Effector CD4-positive, alpha-beta T cell (primary cell): ENCODE data around the gene STK16.

Experiments used
- DNase-seq: peaks from one replicate; pipeline ENCODE4 v3.0.0-alpha.2; 2020

STK16 gene

DNA sequence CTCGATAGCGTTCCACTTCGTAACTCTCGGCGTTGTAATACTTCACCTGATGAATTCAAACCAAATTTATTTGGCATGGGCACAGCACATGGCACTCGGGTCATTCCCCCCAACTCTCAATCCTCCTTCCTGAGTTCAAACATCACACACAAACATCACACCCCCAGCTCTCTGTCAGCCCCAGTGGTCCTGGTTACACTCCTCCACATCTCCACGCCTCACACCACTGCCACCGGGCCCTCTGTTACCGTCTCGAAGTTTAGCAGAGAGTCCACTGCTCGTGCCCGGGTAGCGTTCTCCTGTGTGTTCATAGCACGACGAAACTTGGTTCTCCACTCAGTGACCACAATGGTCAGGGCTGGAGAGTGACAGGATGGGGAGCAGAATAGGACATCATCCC, 31.1 kb upstream of the STK16 start:
- DNase-seq: no peak

DNA sequence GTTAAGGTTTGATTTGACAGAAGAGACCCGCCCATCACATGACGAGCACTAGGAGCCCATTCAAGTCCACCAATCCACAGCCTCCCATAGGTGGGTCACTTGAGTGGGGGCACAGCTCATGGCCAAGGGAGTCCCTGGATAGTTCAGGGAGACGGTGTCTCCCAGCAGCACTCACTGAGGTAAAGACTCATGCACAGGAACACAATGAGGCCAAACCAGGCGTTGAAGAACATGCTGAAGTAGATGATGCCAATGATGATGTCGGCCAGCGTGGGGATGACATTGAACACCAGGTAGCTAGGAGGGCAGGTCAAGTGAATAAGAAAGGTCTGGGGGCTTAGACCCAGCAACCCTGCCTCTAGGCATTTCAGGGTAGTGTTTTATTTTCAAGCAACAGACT, 30.5 kb upstream of the STK16 start:
- no peak for DNase-seq

DNA sequence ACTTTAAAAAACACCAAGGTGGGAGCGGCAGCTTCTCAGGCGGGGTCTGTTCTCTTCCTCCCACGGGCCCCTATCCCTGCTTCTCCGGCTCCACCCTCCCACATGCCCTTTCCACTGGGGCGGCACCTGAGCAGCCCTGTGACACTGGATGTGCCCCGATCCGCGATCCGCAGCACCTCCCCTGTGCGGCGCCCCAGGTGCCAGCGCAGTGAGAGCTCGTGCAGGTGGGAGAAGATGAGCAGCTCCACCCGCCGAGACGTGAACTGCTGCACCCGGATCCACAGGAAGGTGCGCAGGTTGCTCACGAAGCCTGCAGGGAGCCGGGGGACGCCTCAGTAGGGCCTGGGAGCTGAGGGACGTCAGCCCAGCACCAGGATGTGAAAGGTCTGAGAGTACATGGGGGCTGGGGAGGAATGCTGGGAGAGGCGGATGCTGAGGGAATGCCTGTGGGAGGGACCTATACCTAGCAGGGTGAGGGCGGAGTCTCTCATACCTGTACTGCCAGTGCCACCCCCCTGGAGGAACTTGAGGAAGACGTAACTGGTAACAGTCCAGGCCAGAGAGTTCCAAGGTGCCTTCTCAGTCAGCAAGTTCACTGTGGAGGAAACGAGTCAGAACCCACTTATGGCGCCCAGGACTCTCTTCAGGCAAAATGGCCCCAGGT, 29.3 kb upstream of the STK16 start:
- DNase-seq: no peak

DNA sequence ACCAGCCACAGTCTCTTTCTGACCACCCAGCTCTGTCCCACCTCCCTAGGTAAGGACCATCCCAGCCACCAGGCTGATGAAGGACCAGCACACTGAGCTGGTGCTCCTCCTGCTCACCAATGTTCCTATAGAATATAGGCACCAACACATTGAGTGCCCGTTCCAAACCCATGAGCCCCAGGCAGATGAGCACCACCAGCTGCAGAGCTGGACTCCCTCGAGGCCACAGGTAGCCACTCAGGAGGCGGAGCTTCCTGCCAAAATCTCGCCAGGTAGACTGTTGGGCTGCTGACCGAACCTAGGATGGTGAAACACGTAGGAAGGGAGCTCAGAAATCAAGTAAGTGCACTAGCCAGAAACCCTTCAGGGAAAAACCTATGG, 28.8 kb upstream of the STK16 start:
- DNase-seq: no peak

DNA sequence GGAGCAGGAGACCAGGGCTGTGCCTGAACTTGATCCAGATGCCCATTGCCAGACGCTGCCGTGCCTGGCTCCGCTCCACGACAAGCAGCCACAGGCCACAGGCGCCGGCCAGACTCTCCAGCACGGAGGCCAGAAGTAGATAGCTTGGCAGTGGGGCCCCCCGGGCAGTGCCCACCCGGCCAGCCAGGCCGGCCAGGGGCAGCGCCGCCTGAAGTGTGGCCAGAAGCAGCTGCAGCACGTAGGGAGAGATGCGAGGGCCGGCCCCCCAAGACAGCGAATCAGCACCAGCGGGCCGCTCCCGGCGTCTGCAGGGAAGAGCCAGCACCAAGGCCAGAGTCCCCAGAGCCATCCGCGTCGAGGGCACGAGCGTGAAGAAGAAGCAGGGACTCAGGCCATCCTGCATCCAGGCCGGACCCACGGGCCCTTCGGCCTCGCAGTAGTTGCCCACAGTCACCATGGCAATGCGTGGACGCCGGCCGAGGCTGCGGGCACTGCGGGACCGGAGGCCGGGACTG, 27.0 kb upstream of the STK16 start:
- peak; percentile 17 for DNase-seq

DNA sequence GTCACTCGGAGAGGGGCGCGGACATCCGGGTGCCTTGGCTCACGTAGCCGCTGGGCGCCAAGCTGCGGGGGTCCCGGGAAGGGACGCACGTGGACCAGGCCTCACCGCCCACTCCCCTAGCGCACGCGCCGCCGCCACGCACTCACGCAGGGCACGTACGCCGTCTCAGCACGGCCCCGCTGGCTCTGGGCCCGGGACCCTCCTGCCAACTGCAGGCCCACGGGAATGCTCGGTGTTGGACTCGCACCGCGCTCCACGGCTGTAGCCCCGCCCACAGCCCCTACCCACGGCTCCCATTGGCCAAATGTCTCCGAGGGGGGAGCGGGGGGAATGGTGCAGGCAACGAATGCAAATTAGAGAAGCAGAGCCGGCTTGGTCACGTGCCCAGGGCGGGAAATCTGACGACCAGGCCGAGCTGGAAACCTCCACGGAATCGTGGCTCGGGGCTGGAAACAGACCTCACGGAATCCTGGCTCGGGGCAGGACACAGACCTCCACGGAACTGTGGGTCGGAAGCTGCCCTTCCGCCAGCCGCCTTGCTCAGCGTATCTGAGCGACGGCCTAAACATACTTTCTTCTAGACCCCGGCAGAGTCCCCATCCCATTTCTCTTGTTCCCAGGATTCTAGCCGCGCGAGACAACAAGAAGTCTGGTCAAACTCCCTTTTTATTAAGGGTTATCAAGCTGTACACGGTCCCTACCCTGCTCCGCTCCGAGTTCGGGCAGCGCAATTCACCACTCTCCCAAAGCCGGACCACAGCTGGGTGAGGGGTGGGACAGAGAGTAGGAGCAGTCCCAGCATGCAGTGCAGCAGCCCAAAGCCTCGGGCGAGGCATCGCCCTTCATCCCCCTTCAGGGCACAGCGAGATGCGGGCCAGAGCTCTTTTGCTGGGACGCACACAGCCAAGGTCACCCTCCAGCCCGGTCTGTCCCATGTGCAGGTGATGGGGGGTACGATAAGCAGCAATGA, 26.3 kb upstream of the STK16 start, which contains the start of gene ABCB6:
Gene ABCB6 (minus strand): TSS at position 227 of the 970 bp plus-strand sequence. CDS start 285 bp downstream, outside the sequence.
- DNase-seq: peak; percentile 89

GRCh38 chr2:219219784-219220532, 25.3 kb upstream of the STK16 start:
- no peak for DNase-seq

- DNase-seq: no peak
Observed at GRCh38 chr2:219220652-219221402, 24.5 kb upstream of the STK16 start.

GRCh38 chr2:219221957-219222518, 23.2 kb upstream of the STK16 start:
- DNase-seq: no peak

DNA sequence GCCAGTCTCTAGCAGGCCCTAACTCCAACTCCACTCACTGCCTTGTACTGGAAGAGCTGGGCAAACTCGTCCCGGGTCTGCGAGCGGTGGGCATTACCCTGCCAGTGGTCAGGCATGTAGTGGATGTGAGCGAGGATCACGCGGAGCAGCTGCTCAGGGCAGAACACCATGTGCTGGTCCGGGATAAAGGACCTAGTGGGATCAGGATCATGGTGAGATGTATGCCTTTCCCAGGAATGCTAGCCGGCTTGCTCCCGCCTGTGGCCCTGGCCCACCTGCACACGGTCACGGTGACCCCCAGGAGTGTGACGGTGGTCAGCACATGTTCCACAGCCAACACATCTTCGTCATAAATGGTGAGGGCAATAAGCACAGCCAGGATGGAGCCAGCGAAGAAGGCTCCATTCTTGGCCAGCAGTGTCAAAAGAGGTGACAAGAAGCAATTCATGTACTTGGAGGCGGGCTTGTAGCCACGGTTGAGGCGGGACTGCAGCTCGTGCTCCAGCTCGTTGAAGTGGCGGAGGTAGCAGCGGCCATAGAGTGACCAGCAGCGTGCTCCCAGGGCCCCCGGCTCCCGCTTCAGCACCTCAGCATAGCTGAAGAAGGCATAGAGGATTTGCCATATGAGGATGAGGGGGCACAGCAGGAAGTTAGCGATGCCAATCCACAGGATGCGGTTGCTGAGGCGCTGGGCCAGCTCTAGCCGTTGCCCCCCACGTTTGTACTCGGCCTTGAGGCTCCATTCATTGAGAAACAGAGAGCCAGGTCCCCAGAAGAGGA, 21.3 kb upstream of the STK16 start:
- DNase-seq: no peak

DNA sequence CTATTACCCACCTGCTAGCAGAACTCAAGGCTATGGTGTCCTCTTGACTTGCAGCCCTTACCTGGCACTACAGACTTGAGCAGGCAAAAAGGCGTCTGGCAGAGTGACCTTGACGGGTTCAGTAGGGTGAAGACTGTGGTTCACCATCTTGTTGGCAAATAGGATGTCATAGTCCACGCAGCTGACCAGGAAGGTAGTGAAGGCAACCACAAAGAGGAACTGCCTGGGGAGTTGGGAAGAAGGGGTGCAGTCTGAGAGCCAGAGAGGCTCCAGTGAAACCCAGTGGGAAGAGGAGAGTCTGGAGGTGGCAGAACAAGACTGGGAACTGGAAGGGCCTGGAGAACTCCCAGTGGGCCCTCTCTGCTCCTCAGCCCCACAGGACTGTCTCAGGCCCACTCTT, 19.9 kb upstream of the STK16 start:
- DNase-seq: no peak

- DNase-seq: no peak
Observed at GRCh38 chr2:219228041-219228910, 17.0 kb upstream of the STK16 start.

DNA sequence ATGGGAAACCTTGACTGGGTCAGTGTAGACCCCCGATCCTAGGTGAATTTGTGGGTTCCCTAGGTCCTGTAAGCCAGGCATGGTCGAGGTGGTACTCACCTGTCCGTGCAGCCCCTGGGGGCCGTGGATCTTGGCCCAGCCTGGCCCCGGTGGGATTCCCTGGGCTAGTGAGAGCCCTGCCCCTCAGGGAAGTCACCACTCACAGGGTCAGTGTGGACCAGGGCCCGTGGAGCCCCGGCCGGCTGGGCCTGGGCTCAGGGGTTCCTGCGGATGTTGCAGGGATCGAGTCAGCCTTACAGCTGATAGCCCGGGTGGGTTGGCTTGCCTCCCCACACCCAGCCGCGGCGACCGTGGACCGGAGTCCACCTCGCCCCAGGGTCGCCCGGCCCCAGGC, 16.4 kb upstream of the STK16 start:
- DNase-seq: no peak

DNA sequence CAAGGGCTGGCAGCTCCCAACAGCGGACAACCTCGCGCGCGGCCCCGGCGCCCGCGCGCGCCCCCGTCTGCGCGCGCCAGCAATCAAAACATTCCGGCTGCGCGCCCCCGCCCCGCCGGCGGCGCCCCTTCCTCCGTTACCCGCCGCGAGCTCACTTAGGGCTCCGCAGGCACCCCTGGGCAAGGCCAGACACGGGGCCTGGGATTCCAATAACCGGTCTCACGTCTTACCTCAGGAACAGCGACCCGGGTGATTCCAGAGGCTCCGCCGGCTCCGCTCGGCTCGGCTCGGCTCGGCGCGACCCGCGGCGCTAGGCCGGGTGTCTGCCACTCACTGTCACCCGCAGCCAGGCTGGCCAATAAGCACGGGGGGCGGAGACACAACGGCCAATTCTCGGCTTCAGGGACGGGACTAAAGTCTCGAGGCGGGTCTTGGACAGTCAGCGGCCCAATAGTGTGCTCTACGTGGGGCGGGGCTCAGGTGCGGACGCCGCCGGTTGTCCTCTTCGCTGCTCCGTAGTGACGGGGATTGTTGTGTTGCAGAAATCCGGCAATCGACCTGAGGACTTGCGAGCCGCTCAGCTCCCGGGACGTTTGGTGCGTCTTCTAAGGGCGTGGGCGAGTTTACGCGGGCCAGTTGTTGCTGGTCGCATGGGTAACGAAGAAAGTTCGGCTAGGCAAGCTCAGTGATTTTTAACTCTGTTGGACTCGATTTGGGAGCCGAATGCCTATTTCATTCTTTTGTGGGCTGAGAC, 15.8 kb upstream of the STK16 start, which contains the start of the genes ANKZF1 and ATG9A:
Gene ANKZF1 (plus strand): TSS at position 502 of the 754 bp plus-strand sequence. CDS start 452 bp downstream, outside the sequence.
Gene ATG9A (minus strand): TSS at position 332 of the 754 bp plus-strand sequence. CDS start 1,612 bp downstream, outside the sequence.
- DNase-seq: peak; percentile 98

GRCh38 chr2:219230059-219230540, 15.2 kb upstream of the STK16 start:
- peak; percentile 29 for DNase-seq

DNA sequence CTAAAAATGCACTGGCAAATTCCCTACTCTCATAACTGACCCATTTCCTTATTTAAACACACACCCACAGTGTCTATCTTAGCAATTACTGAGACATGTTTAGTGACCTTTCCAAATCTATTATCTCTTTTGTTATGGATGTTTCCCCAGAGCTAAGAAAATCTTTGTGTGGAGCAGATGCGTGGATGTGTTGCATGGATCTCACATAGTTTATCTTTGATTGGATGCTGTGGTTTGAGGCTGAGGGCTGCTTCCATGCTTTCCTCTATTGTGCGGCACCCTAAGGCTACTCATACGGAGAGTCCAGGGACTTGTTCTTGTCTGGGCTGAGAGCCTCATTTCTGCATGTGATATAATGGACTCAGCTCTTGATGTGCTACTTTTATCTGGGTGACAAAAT, 10.9 kb upstream of the STK16 start:
- no peak for DNase-seq

GRCh38 chr2:219243291-219243761, 2.0 kb upstream of the STK16 start:
- no peak for DNase-seq

DNA sequence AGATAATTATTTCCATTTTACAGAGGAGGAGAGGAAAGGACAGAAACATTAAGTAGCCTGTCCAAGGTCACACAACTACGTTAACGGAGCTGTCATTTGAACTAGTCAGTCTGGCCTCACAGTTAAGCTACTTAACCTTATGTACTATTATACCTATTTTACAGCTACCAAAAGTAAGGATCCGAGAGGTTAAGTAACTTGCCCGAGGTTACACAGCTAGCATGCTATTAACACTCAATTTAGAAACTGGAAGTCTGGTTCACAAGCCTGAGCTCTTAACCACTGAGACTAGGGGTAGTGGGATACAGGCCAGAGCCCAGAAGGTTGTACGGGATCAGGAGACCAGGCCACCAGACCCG, 511 bp upstream of the STK16 start:
- no peak for DNase-seq

GRCh38 chr2:219245899-219246230, 586 bp downstream of the STK16 start:
- no peak for DNase-seq
